Measurements from ENCODE around the gene PREX1.
"Not testable (repeated sequence)": the region's sequence is repeated elsewhere in the genome, so short reads cannot be mapped to it uniquely, and the experiment has no call there.

Gene PREX1

DNA sequence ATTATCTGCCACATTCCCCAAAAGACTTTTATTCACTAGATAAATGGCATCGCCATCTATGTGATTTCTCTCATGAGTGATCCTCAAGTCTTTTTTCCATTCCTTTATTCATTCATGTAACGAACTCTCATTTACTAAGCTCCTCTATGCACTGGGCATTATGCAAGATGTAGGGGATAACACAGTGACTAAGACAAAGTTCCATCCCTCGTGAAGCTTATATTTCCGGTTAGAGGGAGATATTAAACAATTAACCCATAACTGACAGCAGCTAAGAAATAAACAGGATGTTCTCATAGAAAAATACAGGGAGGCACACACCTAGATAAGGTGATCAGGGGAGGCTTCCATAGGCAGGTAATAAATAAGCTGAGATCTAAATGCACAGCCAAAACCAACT is 17.2 kb upstream of the PREX1 start:
- intact Hi-C loops (cut with DNase I; ENCODE audit: low total_unique reads): no loop called here
- TF ChIP-seq, protein P1, sequence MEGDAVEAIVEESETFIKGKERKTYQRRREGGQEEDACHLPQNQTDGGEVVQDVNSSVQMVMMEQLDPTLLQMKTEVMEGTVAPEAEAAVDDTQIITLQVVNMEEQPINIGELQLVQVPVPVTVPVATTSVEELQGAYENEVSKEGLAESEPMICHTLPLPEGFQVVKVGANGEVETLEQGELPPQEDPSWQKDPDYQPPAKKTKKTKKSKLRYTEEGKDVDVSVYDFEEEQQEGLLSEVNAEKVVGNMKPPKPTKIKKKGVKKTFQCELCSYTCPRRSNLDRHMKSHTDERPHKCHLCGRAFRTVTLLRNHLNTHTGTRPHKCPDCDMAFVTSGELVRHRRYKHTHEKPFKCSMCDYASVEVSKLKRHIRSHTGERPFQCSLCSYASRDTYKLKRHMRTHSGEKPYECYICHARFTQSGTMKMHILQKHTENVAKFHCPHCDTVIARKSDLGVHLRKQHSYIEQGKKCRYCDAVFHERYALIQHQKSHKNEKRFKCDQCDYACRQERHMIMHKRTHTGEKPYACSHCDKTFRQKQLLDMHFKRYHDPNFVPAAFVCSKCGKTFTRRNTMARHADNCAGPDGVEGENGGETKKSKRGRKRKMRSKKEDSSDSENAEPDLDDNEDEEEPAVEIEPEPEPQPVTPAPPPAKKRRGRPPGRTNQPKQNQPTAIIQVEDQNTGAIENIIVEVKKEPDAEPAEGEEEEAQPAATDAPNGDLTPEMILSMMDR (IDR thresholded peaks at IDR 0.05): no peak
- Histone ChIP-seq H3K4me1 (peaks cover 0 to 7% (median 4%) of the 10 kb centered on the region in 4 donors), H3K4me3 (no peak overlapping the region), H3K36me3 (no peaks in the 10 kb centered on the region), H3K9me3 (no peaks in the 10 kb centered on the region), H3K27me3 (peaks cover 0 to 2% of the 10 kb centered on the region in 2 donors), H3K27ac (no peak overlapping the region)
- DNase-seq: no peak

GRCh38 chr20:48843896-48844295 is 16.1 kb upstream of the PREX1 start:
- H3K27ac ChIP-seq; DNase-seq; H3K4me3 ChIP-seq; intact Hi-C loops (cut with DNase I; ENCODE audit: low total_unique reads); H3K27me3 ChIP-seq; H3K9me3 ChIP-seq; H3K4me1 ChIP-seq; H3K36me3 ChIP-seq: not testable (repeated sequence)

- Histone ChIP-seq H3K27me3 (no peaks in the 10 kb centered on the region), H3K36me3 (no peaks in the 10 kb centered on the region), H3K27ac (no peak overlapping the region), H3K9me3 (no peaks in the 10 kb centered on the region), H3K4me1 (peaks cover 0 to 7% (median 4%) of the 10 kb centered on the region in 4 donors), H3K4me3 (no peak overlapping the region)
- TF ChIP-seq, protein P1 (IDR thresholded peaks at IDR 0.05): no peak
- DNase-seq: no peak
- intact Hi-C loops (cut with DNase I; ENCODE audit: low total_unique reads): no loop called here
Observed at GRCh38 chr20:48843057-48843806, 15.4 kb upstream of the PREX1 start.

DNA sequence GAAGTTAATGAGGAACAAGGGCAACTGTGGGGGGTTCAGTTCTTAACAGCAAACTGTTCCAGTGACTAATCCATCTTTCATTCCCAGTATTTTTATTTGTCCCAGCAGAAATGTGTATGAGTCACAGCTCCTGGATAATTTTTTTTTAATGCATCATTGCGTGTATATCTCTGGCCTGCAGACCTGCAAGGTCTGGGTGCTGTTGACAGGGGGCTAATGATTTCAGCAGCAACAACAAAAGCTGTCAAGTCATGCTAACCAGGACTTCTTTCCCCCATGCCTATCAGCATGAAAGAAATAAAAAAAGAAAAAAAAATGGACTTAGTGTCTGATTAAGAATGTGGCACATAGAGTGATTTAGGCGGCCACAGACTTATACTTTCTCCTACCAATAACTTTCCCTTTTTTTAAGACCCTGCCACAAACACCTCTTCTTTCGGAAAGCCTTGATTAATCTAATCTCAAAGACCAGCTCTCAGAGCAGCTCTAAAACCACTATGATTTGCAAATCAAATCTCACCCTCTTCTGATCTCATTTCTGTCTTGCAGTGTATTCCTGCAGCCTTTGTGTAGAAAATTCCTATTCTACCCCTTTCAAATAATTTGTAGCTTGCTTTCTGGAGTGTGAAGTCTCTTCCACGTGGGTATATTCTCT is 14.2 kb upstream of the PREX1 start:
- H3K27ac ChIP-seq: no peak overlapping the region
- no peaks in the 10 kb centered on the region for H3K27me3 ChIP-seq
- H3K36me3 ChIP-seq: no peaks in the 10 kb centered on the region
- H3K4me1 ChIP-seq: peaks cover 0 to 7% (median 4%) of the 10 kb centered on the region in 4 donors
- TF ChIP-seq, protein P1 (IDR thresholded peaks at IDR 0.05): no peak
- H3K4me3 ChIP-seq: no peak overlapping the region
- H3K9me3 ChIP-seq: no peaks in the 10 kb centered on the region
- intact Hi-C loops (cut with DNase I; ENCODE audit: low total_unique reads): no loop called here
- no peak for DNase-seq

GRCh38 chr20:48841196-48841874 is 13.5 kb upstream of the PREX1 start:
- Histone ChIP-seq H3K27me3 (no peaks in the 10 kb centered on the region), H3K9me3 (no peaks in the 10 kb centered on the region), H3K36me3 (no peaks in the 10 kb centered on the region), H3K27ac (no peak overlapping the region), H3K4me1 (peaks cover 0 to 7% (median 2%) of the 10 kb centered on the region in 4 donors), H3K4me3 (no peak overlapping the region)
- TF ChIP-seq, protein P1 (IDR thresholded peaks at IDR 0.05): no peak
- intact Hi-C loops (cut with DNase I; ENCODE audit: low total_unique reads): no loop called here
- no peak for DNase-seq
